Measurements from ENCODE around the gene TACR2. TPM values are rescaled to one million over a fixed set of nuclear protein-coding genes. Genes with fewer than 3 reads are reported as not detected.

TACR2 gene
- total RNA-seq, 2 experiments from 2014 or later, result not detected

- H3K27ac Mint-ChIP-seq, result no peak overlapping the region
- DNase-seq, result no peak
- ChIA-PET CTCF (no interaction called here), POLR2A (no interaction called here)
- peaks cover 10% of the 10 kb centered on the region for H3K27me3 Mint-ChIP-seq
- H3K4me1 Mint-ChIP-seq, result peaks cover 32% of the 10 kb centered on the region
- no peak overlapping the region for H3K4me3 Mint-ChIP-seq
- H3K9me3 Mint-ChIP-seq, result no peaks in the 10 kb centered on the region
- H3K36me3 Mint-ChIP-seq (ENCODE audit: low read depth), result no peaks in the 10 kb centered on the region
Observed at GRCh38 chr10:69445041-69445440, 28.3 kb upstream of the TACR2 start.

GRCh38 chr10:69443354-69443753, 26.6 kb upstream of the TACR2 start:
- Mint-ChIP-seq H3K27me3 (peaks cover 10% of the 10 kb centered on the region), H3K4me1 (peaks cover 20% of the 10 kb centered on the region), H3K36me3 (ENCODE audit: low read depth) (no peaks in the 10 kb centered on the region), H3K9me3 (no peaks in the 10 kb centered on the region), H3K27ac (no peak overlapping the region), H3K4me3 (no peak overlapping the region)
- ChIA-PET CTCF (no interaction called here), POLR2A (no interaction called here)
- DNase-seq, result no peak

- Mint-ChIP-seq H3K27me3 (peaks cover 20% of the 10 kb centered on the region), H3K27ac (no peak overlapping the region), H3K4me1 (no peaks in the 10 kb centered on the region), H3K36me3 (ENCODE audit: low read depth) (no peaks in the 10 kb centered on the region), H3K9me3 (no peaks in the 10 kb centered on the region), H3K4me3 (no peak overlapping the region)
- POLR2A ChIA-PET, result no interaction called here
- DNase-seq, result no peak
- CTCF ChIA-PET, result interaction anchor here (0.7 to 1.3 kb wide), 4 partner anchors 8 to 142 kb away, joined by 3 to 5 read pairs (median 3); no protein-coding TSS in a partner anchor
Observed at GRCh38 chr10:69439813-69440506, 23.2 kb upstream of the TACR2 start.

GRCh38 chr10:69439350-69439739, 22.6 kb upstream of the TACR2 start:
- H3K4me1 Mint-ChIP-seq, result no peaks in the 10 kb centered on the region
- CTCF ChIA-PET, result interaction anchor here (0.7 to 1.3 kb wide), 2 partner anchors 10 to 143 kb away, joined by 3 read pairs; no protein-coding TSS in a partner anchor
- H3K4me3 Mint-ChIP-seq, result no peak overlapping the region
- H3K36me3 Mint-ChIP-seq (ENCODE audit: low read depth), result no peaks in the 10 kb centered on the region
- no peak overlapping the region for H3K27ac Mint-ChIP-seq
- H3K9me3 Mint-ChIP-seq, result no peaks in the 10 kb centered on the region
- no peak for DNase-seq
- peaks cover 20% of the 10 kb centered on the region for H3K27me3 Mint-ChIP-seq
- POLR2A ChIA-PET, result no interaction called here

GRCh38 chr10:69438536-69439349, 22.0 kb upstream of the TACR2 start:
- Mint-ChIP-seq H3K4me3 (no peak overlapping the region), H3K4me1 (no peaks in the 10 kb centered on the region)

GRCh38 chr10:69437321-69438259, 20.9 kb upstream of the TACR2 start:
- no peaks in the 10 kb centered on the region for H3K4me1 Mint-ChIP-seq
- DNase-seq, result no peak

More at GRCh38 chr10:69438536-69439349, 22.0 kb upstream of the TACR2 start:
- no peak for DNase-seq
- H3K9me3 Mint-ChIP-seq, result no peaks in the 10 kb centered on the region
- CTCF ChIA-PET, result interaction anchor here (1.0 to 1.3 kb wide), 2 partner anchors 11 kb away, joined by 3 read pairs; no protein-coding TSS in a partner anchor
- no peaks in the 10 kb centered on the region for H3K36me3 Mint-ChIP-seq (ENCODE audit: low read depth)
- H3K27ac Mint-ChIP-seq, result no peak overlapping the region
- POLR2A ChIA-PET, result no interaction called here
- peaks cover 18% of the 10 kb centered on the region for H3K27me3 Mint-ChIP-seq

GRCh38 chr10:69435966-69436520, 19.3 kb upstream of the TACR2 start:
- H3K27ac Mint-ChIP-seq, result no peak overlapping the region
- H3K27me3 Mint-ChIP-seq, result peaks cover 10% of the 10 kb centered on the region
- DNase-seq, result no peak
- no peak overlapping the region for H3K4me3 Mint-ChIP-seq
- H3K4me1 Mint-ChIP-seq, result no peaks in the 10 kb centered on the region
- H3K9me3 Mint-ChIP-seq, result no peaks in the 10 kb centered on the region
- POLR2A ChIA-PET, result no interaction called here
- CTCF ChIA-PET, result no interaction called here
- H3K36me3 Mint-ChIP-seq (ENCODE audit: low read depth), result no peaks in the 10 kb centered on the region

More at GRCh38 chr10:69437321-69438259, 20.9 kb upstream of the TACR2 start:
- Mint-ChIP-seq H3K4me3 (no peak overlapping the region), H3K27ac (no peak overlapping the region), H3K27me3 (peaks cover 12% of the 10 kb centered on the region), H3K36me3 (ENCODE audit: low read depth) (no peaks in the 10 kb centered on the region), H3K9me3 (no peaks in the 10 kb centered on the region)
- ChIA-PET POLR2A (no interaction called here), CTCF (interaction anchor here (1.0 kb wide), 1 partner anchor 12 kb away, joined by 3 read pairs; no protein-coding TSS in a partner anchor)

- Mint-ChIP-seq H3K27me3 (peaks cover 10% of the 10 kb centered on the region), H3K36me3 (ENCODE audit: low read depth) (no peaks in the 10 kb centered on the region), H3K4me3 (no peak overlapping the region), H3K4me1 (no peaks in the 10 kb centered on the region), H3K9me3 (no peaks in the 10 kb centered on the region), H3K27ac (no peak overlapping the region)
- CTCF ChIA-PET, result no interaction called here
- POLR2A ChIA-PET, result no interaction called here
- no peak for DNase-seq
Observed at GRCh38 chr10:69434926-69435325, 18.2 kb upstream of the TACR2 start.

- peaks cover 10% of the 10 kb centered on the region for H3K27me3 Mint-ChIP-seq
- CTCF ChIA-PET, result no interaction called here
- H3K27ac Mint-ChIP-seq, result no peak overlapping the region
- H3K9me3 Mint-ChIP-seq, result no peaks in the 10 kb centered on the region
- H3K36me3 Mint-ChIP-seq (ENCODE audit: low read depth), result no peaks in the 10 kb centered on the region
- POLR2A ChIA-PET, result no interaction called here
- H3K4me3 Mint-ChIP-seq, result no peak overlapping the region
- no peaks in the 10 kb centered on the region for H3K4me1 Mint-ChIP-seq
- DNase-seq, result no peak
Observed at GRCh38 chr10:69434169-69434568, 17.5 kb upstream of the TACR2 start.

- Mint-ChIP-seq H3K4me1 (peaks cover 42% of the 10 kb centered on the region), H3K27me3 (peaks cover 4% of the 10 kb centered on the region)
Observed at GRCh38 chr10:69428165-69428564, 11.4 kb upstream of the TACR2 start.

GRCh38 chr10:69426376-69426727, 9.6 kb upstream of the TACR2 start:
- CTCF ChIA-PET, result interaction anchor here (0.9 to 1.5 kb wide), 3 partner anchors 23 to 210 kb away, joined by 3 to 5 read pairs (median 3); no protein-coding TSS in a partner anchor

More at GRCh38 chr10:69428165-69428564, 11.4 kb upstream of the TACR2 start:
- POLR2A ChIA-PET, result no interaction called here
- CTCF ChIA-PET, result interaction anchor here (0.9 to 2.1 kb wide), 5 partner anchors 18 to 87 kb away, joined by 3 to 17 read pairs (median 4); no protein-coding TSS in a partner anchor
- no peaks in the 10 kb centered on the region for H3K9me3 Mint-ChIP-seq
- no peaks in the 10 kb centered on the region for H3K36me3 Mint-ChIP-seq (ENCODE audit: low read depth)
- H3K27ac Mint-ChIP-seq, result no peak overlapping the region
- no peak overlapping the region for H3K4me3 Mint-ChIP-seq
- no peak for DNase-seq

GRCh38 chr10:69425511-69426298, 9.0 kb upstream of the TACR2 start:
- Mint-ChIP-seq H3K4me1 (peaks cover 46% of the 10 kb centered on the region), H3K4me3 (no peak overlapping the region), H3K27ac (no peak overlapping the region)

More at GRCh38 chr10:69426376-69426727, 9.6 kb upstream of the TACR2 start:
- H3K9me3 Mint-ChIP-seq, result no peaks in the 10 kb centered on the region
- no peak overlapping the region for H3K27ac Mint-ChIP-seq
- H3K4me1 Mint-ChIP-seq, result peaks cover 46% of the 10 kb centered on the region
- POLR2A ChIA-PET, result interaction anchor here (2.2 kb wide), 1 partner anchor 9 kb away, joined by 5 read pairs; the partner anchor contains the start of gene TACR2
- H3K4me3 Mint-ChIP-seq, result no peak overlapping the region
- no peaks in the 10 kb centered on the region for H3K36me3 Mint-ChIP-seq (ENCODE audit: low read depth)
- DNase-seq, result no peak
- H3K27me3 Mint-ChIP-seq, result peaks cover 4% of the 10 kb centered on the region

More at GRCh38 chr10:69425511-69426298, 9.0 kb upstream of the TACR2 start:
- no peaks in the 10 kb centered on the region for H3K36me3 Mint-ChIP-seq (ENCODE audit: low read depth)
- CTCF ChIA-PET, result interaction anchor here (1.5 to 1.7 kb wide), 3 partner anchors 17 to 210 kb away, joined by 3 to 5 read pairs (median 5); no protein-coding TSS in a partner anchor
- POLR2A ChIA-PET, result interaction anchor here (2.2 kb wide), 1 partner anchor 9 kb away, joined by 5 read pairs; the partner anchor contains the start of gene TACR2
- no peaks in the 10 kb centered on the region for H3K9me3 Mint-ChIP-seq
- H3K27me3 Mint-ChIP-seq, result peaks cover 4% of the 10 kb centered on the region
- peak; percentile 34 for DNase-seq

Measured in activated CD4-positive, alpha-beta memory T cell treated with anti-CD3 and anti-CD28 coated beads, Interleukin-2, amount 10 ng/mL, durations not matched to agents 7 days and 5 days (primary cell).